Keratinocyte (primary cell): ENCODE results near the gene PTPN4. TPM values are rescaled to one million over a fixed set of nuclear protein-coding genes. Genes with fewer than 3 reads are reported as not detected.

Source experiments
- DNase-seq: peaks from one replicate; pipeline ENCODE4 v3.0.0-alpha.2; 2011; ENCODE audit warnings: low read depth, missing footprints, low spot score
- FAIRE-seq: peaks from 2 replicates; lab custom pipeline; 2011; peaks lifted over from hg19 to GRCh38; lab: Jason Lieb, UNC
- H2AFZ ChIP-seq: 2 replicates; pipeline ENCODE4 v1.6.0; 2012; ENCODE audit warnings: low read length, control low read depth, inconsistent platforms; ENCODE audit not compliant: control insufficient read depth
- H3K27ac ChIP-seq: 2 replicates; pipeline ENCODE4 v1.5.1; 2011; ENCODE audit warnings: low read length; ENCODE audit not compliant: control insufficient read depth, insufficient read depth
- H3K27me3 ChIP-seq: 3 replicates; pipeline ENCODE4 v1.6.0; 2011; ENCODE audit warnings: low read length; ENCODE audit not compliant: control insufficient read depth, insufficient read depth; ENCODE audit errors: extremely low read depth
- H3K36me3 ChIP-seq, 2 experiments: 2 replicates in 1 of 2; 3 replicates in 1 of 2; pipeline ENCODE4 v1.5.1; 2011; ENCODE audit warnings: low read length in 2 of 2, mild to moderate bottlenecking in 1 of 2; ENCODE audit not compliant: control insufficient read depth in 2 of 2, insufficient read depth in 2 of 2; ENCODE audit errors: extremely low read depth in 1 of 2
- H3K4me1 ChIP-seq: 3 replicates; pipeline ENCODE4 v1.5.1; 2011; ENCODE audit warnings: low read length; ENCODE audit not compliant: control insufficient read depth, insufficient read depth; ENCODE audit errors: extremely low read depth
- H3K4me2 ChIP-seq: 3 replicates; pipeline ENCODE4 v1.6.0; 2011; ENCODE audit warnings: low read depth, low read length; ENCODE audit not compliant: control insufficient read depth, insufficient read depth; ENCODE audit errors: extremely low read depth
- H3K4me3 ChIP-seq, 3 experiments: fragments of 200-600 bp in 1 of 3; sonication (generic) in 1 of 3; 2 replicates in 2 of 3; 3 replicates in 1 of 3; pipeline ENCODE4 v1.5.1; 2011 to 2016; ENCODE audit warnings: low read length in 3 of 3, mild to moderate bottlenecking in 3 of 3, control low read depth in 2 of 3, inconsistent platforms in 1 of 3, low read depth in 1 of 3, mixed read lengths in 1 of 3, mixed run types in 1 of 3, moderate library complexity in 1 of 3; ENCODE audit not compliant: control insufficient read depth in 2 of 3, insufficient read depth in 2 of 3; ENCODE audit errors: extremely low read depth in 1 of 3
- H3K79me2 ChIP-seq: 2 replicates; pipeline ENCODE4 v1.6.0; 2012; ENCODE audit warnings: low read length; ENCODE audit not compliant: control insufficient read depth, insufficient read depth
- H3K9ac ChIP-seq: 3 replicates; pipeline ENCODE4 v1.6.0; 2011; ENCODE audit warnings: low read length; ENCODE audit not compliant: control insufficient read depth, insufficient read depth; ENCODE audit errors: extremely low read depth
- H3K9me1 ChIP-seq: 3 replicates; pipeline ENCODE4 v1.6.0; 2011; ENCODE audit warnings: low read length; ENCODE audit not compliant: control insufficient read depth, insufficient read depth; ENCODE audit errors: extremely low read depth
- H3K9me3 ChIP-seq: 2 replicates; pipeline ENCODE4 v1.5.1; 2012; ENCODE audit warnings: low read depth, low read length; ENCODE audit not compliant: control insufficient read depth
- H4K20me1 ChIP-seq: 3 replicates; pipeline ENCODE4 v1.6.0; 2011; ENCODE audit warnings: low read length; ENCODE audit not compliant: control insufficient read depth, insufficient read depth; ENCODE audit errors: extremely low read depth
- EZH2 ChIP-seq: IDR thresholded peaks from one replicate; pipeline ENCODE4 v1.6.1; 2012; ENCODE audit warnings: inconsistent platforms, mild to moderate bottlenecking, low read length, moderate library complexity
- dilution Hi-C: fragments of 300-500 bp; cut with MboI; formaldehyde crosslinking; loops from one replicate; pipeline ENCODE4 v1.7.0; 2020; ENCODE audit warnings: low sequenced_read_pairs; ENCODE audit not compliant: extremely low pct_ligation_motif_present
- polyA plus RNA-seq, 5 experiments: library from polyadenylated mRNA; depleted of rRNA in 3 of 5; stranded (reverse) in 3 of 5; stranded (forward) in 1 of 5; unstranded in 1 of 5; fragments of >200 nt; gene quantifications; 1 replicate in 1 of 5; 2 replicates in 3 of 5; 3 replicates in 1 of 5; pipeline versions ENCODE4 v1.2.1 to v1.2.3, GENCODE V29; 2011 to 2012; ENCODE audit warnings: missing spikeins in 2 of 5, low read depth in 1 of 5, low replicate concordance in 1 of 5
- TF ChIP-seq, protein P1 (sequence below), 3 experiments: IDR thresholded peaks in 1 of 3; conservative IDR thresholded peaks in 1 of 3; optimal IDR thresholded peaks in 1 of 3; 2 replicates in 2 of 3; 3 replicates in 1 of 3; pipeline versions ENCODE3 to v1.5.1; 2011; ENCODE audit warnings: low read length in 3 of 3, mild to moderate bottlenecking in 3 of 3, moderate library complexity in 2 of 3, control low read depth in 1 of 3, inconsistent platforms in 1 of 3; ENCODE audit not compliant: insufficient read depth in 2 of 3; ENCODE audit errors: extremely low read depth in 1 of 3

The PTPN4 gene
- polyA plus RNA-seq, 1 donor (not counting 4 experiments of a cell fraction or from before 2014, with no cell fraction given): 20.6 TPM

- H3K4me1 ChIP-seq: no peaks in the 10 kb centered on the region
- H3K27ac ChIP-seq: no peak overlapping the region
- H2AFZ ChIP-seq: no peak overlapping the region
- no peak overlapping the region for H3K9ac ChIP-seq
- no peak for TF ChIP-seq EZH2
- TF ChIP-seq, protein P1, sequence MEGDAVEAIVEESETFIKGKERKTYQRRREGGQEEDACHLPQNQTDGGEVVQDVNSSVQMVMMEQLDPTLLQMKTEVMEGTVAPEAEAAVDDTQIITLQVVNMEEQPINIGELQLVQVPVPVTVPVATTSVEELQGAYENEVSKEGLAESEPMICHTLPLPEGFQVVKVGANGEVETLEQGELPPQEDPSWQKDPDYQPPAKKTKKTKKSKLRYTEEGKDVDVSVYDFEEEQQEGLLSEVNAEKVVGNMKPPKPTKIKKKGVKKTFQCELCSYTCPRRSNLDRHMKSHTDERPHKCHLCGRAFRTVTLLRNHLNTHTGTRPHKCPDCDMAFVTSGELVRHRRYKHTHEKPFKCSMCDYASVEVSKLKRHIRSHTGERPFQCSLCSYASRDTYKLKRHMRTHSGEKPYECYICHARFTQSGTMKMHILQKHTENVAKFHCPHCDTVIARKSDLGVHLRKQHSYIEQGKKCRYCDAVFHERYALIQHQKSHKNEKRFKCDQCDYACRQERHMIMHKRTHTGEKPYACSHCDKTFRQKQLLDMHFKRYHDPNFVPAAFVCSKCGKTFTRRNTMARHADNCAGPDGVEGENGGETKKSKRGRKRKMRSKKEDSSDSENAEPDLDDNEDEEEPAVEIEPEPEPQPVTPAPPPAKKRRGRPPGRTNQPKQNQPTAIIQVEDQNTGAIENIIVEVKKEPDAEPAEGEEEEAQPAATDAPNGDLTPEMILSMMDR (optimal IDR thresholded peaks at IDR 0.05 in 1 of 3, IDR thresholded peaks at IDR 0.05 in 1 of 3, conservative IDR thresholded peaks at IDR 0.05 in 1 of 3; ENCODE audit: extremely low read depth in 1 of 3, insufficient read depth in 2 of 3, low read length in 3 of 3): no peak
- dilution Hi-C loops: no loop called here
- no peaks in the 10 kb centered on the region for H3K36me3 ChIP-seq
- FAIRE-seq (no peak), DNase-seq (no peak)
- H3K27me3 ChIP-seq: no peaks in the 10 kb centered on the region
- no peaks in the 10 kb centered on the region for H3K9me1 ChIP-seq
- no peak overlapping the region for H3K4me2 ChIP-seq
- H3K9me3 ChIP-seq: no peaks in the 10 kb centered on the region
- no peaks in the 10 kb centered on the region for H4K20me1 ChIP-seq
- no peaks in the 10 kb centered on the region for H3K79me2 ChIP-seq
- no peak overlapping the region for H3K4me3 ChIP-seq
These were observed 43.4 kb upstream of the PTPN4 start for GRCh38 chr2:119716284-119716672.

DNA sequence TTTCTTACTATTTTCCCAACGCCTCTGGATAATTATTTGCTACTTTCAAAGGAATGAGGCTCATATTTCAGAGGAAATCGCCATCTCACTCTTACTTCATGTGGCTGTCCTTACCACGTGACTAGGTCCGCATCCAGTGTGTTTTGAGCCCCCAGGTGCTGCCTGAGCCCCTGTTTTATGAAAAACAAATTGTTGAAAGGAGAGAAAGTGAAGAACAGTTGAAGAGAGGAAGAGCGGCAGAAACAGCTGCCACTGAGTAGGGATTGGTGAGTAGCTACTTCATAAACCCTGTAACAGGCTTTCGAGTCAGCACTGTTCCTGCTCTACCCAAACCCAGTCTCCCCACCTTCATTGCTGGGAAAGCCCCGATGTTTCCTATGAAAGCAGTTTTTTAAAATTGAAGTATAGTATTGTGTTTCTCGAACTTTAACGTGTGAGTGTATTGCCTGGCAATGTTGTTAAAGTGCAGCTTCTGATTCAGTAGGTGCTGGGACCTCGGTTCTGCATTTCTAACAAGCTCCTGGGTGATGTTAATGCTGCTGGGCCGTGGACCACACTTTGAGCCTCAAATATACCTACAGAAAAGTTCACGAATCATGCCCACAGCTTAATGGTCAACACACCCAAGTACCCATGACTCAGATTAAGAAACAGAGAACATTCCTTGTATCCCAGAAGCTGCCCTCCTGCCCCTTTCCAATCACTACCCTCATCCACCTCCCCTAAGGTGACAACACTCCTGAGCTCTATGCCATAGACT, 41.0 kb upstream of the PTPN4 start:
- DNase-seq (no peak), FAIRE-seq (no peak)
- Histone ChIP-seq H3K9me1 (no peaks in the 10 kb centered on the region), H3K36me3 (no peaks in the 10 kb centered on the region), H3K9ac (no peak overlapping the region), H2AFZ (no peak overlapping the region), H3K4me1 (no peaks in the 10 kb centered on the region), H3K27ac (no peak overlapping the region), H3K4me2 (no peak overlapping the region), H3K79me2 (no peaks in the 10 kb centered on the region), H3K27me3 (no peaks in the 10 kb centered on the region), H4K20me1 (no peaks in the 10 kb centered on the region), H3K4me3 (no peak overlapping the region), H3K9me3 (no peaks in the 10 kb centered on the region)
- dilution Hi-C loops: no loop called here
- no peak for TF ChIP-seq EZH2
- TF ChIP-seq, protein P1 (optimal IDR thresholded peaks at IDR 0.05 in 1 of 3, IDR thresholded peaks at IDR 0.05 in 1 of 3, conservative IDR thresholded peaks at IDR 0.05 in 1 of 3; ENCODE audit: extremely low read depth in 1 of 3, insufficient read depth in 2 of 3, low read length in 3 of 3): no peak
